HUES6 (cell line): ENCODE results near the gene UNC13A.

Source experiments
- H3K27ac ChIP-seq: 2 replicates; pipeline ENCODE4 v1.7.0; 2013; ENCODE audit warnings: low read depth, mild to moderate bottlenecking, low read length, inconsistent platforms
- H3K27me3 ChIP-seq: 2 replicates; pipeline ENCODE4 v1.6.1; 2013; ENCODE audit warnings: low read length; ENCODE audit not compliant: control insufficient read depth, insufficient read depth
- H3K36me3 ChIP-seq: 2 replicates; pipeline ENCODE4 v1.6.1; 2013; ENCODE audit warnings: low read length; ENCODE audit not compliant: control insufficient read depth, insufficient read depth
- H3K4me1 ChIP-seq: 2 replicates; pipeline ENCODE4 v1.6.1; 2013; ENCODE audit warnings: low read length; ENCODE audit not compliant: control insufficient read depth, insufficient read depth
- H3K4me3 ChIP-seq: 2 replicates; pipeline ENCODE4 v1.5.1; 2013; ENCODE audit warnings: low read depth, low read length
- H3K9ac ChIP-seq: one replicate; pipeline ENCODE4 v1.6.1; 2013; ENCODE audit warnings: mild to moderate bottlenecking, low read length
- H3K9me3 ChIP-seq: 2 replicates; pipeline ENCODE4 v1.6.1; 2013; ENCODE audit warnings: low read depth, low read length; ENCODE audit not compliant: control insufficient read depth, insufficient read depth

The UNC13A gene

DNA sequence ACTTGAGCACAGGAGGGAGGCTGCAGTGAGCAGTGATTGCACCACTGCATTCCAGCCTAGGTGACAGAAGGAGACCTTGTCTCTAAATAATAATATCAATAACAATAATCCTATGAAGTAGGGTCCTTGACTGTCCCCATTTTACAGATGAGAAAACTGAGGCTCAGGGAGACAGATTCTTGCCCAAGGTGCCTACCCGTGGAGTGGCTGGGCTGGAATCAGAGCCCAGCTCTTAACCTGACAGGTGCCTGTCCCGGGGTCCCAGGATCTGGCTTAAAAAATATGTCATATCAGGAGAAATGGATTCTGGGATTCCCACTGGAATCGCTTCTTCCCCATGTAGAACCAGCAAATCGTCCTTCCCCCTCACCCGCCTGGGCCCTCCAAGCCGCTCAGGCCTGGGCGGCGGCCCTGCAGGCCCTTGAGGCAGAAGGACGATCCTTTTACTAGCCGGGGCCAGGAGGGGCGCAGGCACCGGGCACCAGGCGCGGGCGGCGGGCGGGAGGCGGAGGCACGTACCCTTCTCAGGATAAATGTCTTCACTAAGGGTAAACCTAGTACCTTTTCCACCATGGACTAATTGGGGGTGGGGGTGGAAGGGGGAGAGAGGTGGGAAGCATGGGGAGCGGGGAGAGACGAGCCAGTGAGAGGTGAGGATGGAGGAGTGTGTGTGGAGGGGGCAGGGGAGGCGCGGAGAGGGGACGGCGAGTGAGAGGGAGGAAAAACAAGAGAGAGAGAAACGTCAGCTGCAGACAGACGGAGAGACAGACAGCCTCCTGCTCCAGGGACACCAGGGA, 72.1 kb downstream of the UNC13A start:
- no peaks in the 10 kb centered on the region for H3K27me3 ChIP-seq
- no peak overlapping the region for H3K27ac ChIP-seq
- peak overlapping the region; percentile 58 for H3K4me3 ChIP-seq
- H3K9ac ChIP-seq = peak overlapping the region; percentile 29
- H3K36me3 ChIP-seq = peaks cover 4% of the 10 kb centered on the region; the same call in 1 of the 2 replicates
- no peaks in the 10 kb centered on the region for H3K4me1 ChIP-seq
- no peaks in the 10 kb centered on the region for H3K9me3 ChIP-seq

DNA sequence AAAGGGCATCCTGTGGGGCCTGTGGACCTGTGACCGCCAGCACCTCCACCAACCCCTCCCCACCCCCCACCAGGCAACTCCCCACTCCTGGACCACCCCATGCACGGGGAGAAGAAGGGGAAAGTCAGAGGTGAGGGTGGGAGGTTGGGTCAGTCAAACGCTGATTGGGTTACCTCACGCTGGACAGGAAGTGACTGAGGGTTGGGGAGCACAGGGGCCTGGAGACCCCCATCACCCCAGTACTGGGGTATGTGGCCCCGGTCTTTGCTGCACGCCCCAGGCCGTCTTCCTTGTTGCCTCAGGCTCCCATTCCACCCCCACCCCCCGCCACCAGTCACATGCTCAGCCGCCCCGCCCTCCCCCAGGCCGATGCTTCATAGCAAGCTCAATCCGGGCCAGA, 73.7 kb downstream of the UNC13A start:
- H3K27ac ChIP-seq = no peak overlapping the region
- H3K4me3 ChIP-seq = no peak overlapping the region
- H3K36me3 ChIP-seq = peaks cover 7% of the 10 kb centered on the region; the same call in 1 of the 2 replicates
- H3K4me1 ChIP-seq = no peaks in the 10 kb centered on the region
- H3K9me3 ChIP-seq = no peaks in the 10 kb centered on the region
- H3K27me3 ChIP-seq = no peaks in the 10 kb centered on the region
- H3K9ac ChIP-seq = no peak overlapping the region

DNA sequence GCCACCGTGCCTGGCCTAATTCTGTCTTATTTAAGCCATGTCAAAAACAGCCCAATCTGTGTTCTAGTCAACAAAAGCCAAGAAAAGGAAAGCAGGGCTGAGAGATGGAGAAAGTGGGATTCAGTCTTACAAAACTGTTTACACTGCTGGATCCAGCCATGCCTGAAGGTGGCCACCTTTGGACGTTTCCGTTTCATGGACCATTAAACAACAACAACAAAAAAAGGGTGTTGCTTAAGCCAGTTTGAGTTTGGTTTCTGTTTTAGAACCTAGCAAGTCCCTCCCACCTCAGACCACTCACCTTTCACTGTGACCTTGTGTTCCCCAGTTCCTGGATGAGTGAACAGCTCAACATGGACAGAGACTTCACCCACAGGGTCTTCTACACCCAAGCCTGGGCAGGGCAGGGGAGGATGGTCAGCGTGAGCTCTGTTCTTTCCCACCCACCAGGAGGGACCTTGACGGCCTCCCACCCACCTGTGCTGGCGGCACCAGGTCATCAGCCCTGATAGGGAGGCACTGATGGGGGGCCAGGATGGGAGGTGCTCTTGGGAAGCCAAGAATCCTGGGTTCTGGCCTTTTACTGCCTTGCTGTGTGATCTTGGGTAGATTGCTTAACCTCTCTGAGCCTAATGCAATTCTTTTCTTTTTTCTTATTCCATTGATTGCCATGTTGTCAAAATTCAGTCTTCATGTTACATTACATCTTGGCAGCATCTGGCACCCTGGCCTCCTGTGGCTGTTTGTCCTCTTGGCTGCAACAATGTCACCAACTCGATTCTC, 76.5 kb downstream of the UNC13A start:
- Histone ChIP-seq H3K27me3 (no peaks in the 10 kb centered on the region), H3K27ac (no peak overlapping the region), H3K9ac (no peak overlapping the region)

DNA sequence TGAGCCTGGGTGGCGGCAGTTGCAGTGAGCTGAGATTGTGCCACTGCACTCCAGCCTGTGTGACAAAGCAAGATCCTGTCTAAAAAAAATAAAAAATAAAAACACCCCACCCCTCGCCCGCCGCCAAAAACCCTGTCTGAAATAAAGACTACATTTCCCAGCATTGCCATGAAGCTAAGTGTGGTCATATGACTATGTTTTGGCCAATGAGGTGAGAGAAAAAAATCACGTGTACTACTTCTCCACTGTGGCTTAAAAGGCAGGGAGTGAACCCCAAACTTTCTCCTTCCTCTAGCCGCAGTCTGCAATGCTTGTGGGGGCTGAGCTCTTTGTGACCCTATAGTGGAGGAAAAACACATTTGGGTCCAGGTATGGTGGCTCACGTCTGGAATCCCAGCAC, 77.8 kb downstream of the UNC13A start:
- peaks cover 9% of the 10 kb centered on the region; the same call in 1 of the 2 replicates for H3K36me3 ChIP-seq
- no peaks in the 10 kb centered on the region for H3K4me1 ChIP-seq

More for the DNA sequence above, 76.5 kb downstream of the UNC13A start:
- Histone ChIP-seq H3K4me3 (no peak overlapping the region), H3K4me1 (no peaks in the 10 kb centered on the region), H3K36me3 (peaks cover 9% of the 10 kb centered on the region; the same call in 1 of the 2 replicates), H3K9me3 (no peaks in the 10 kb centered on the region)

DNA sequence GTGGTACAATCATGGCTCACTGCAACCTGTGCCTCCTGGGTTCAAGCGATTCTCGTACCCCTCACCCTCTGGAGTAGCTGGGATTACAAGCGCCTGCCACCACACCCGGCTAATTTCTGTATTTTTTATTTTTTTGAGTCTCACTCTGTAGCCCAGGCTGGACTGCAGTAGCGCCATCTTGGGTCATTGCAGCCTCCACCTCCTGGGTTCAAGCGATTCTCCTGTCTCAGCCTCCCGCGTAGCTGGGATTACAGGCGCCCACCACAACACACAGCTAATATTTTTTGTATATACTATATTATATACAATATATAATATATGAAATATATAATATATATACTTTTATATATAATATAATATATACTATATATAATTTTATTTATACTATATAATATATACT, 80.2 kb downstream of the UNC13A start:
- H3K36me3 ChIP-seq = peaks cover 9% of the 10 kb centered on the region; the same call in 1 of the 2 replicates
- H3K4me3 ChIP-seq = no peak overlapping the region
- H3K9me3 ChIP-seq = no peaks in the 10 kb centered on the region
- no peaks in the 10 kb centered on the region for H3K4me1 ChIP-seq
- H3K27ac ChIP-seq = no peak overlapping the region
- H3K27me3 ChIP-seq = no peaks in the 10 kb centered on the region
- no peak overlapping the region for H3K9ac ChIP-seq

More for the DNA sequence above, 77.8 kb downstream of the UNC13A start:
- Histone ChIP-seq H3K4me3 (no peak overlapping the region), H3K27me3 (no peaks in the 10 kb centered on the region), H3K9me3 (no peaks in the 10 kb centered on the region), H3K9ac (no peak overlapping the region), H3K27ac (no peak overlapping the region)

DNA sequence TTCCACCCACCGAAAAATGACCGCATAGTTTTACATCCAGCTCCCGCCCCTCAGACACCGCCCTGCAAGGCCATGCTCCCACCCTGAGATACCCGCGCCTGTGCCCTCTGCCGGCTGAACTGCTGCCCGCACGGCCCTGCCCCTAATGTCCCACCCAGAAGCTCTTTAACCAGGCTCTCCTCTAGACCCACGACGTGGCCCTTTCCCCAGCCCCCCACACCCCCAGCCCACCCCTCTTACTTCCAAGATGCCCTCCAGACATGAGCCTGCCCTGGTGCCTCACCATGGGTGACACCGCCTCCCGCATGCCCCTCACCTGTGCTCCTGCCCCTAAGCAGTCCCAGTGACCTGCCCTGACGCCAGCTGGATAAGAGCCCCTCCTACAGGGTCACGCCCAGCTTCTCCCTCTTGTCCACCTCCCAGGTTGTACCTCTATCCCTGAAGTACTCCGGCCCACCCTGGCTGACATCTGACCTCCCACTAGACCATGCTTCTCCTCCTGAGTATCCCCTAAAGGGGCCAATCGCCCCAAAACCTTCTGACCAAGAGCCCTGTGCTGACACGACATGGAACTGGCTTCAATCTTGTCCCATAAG, 81.5 kb downstream of the UNC13A start:
- Histone ChIP-seq H3K36me3 (peaks cover 9% of the 10 kb centered on the region; the same call in 1 of the 2 replicates), H3K27me3 (no peaks in the 10 kb centered on the region), H3K4me3 (peak overlapping the region; percentile 71), H3K9me3 (no peaks in the 10 kb centered on the region), H3K27ac (no peak overlapping the region), H3K4me1 (peaks cover 8% of the 10 kb centered on the region), H3K9ac (no peak overlapping the region)

DNA sequence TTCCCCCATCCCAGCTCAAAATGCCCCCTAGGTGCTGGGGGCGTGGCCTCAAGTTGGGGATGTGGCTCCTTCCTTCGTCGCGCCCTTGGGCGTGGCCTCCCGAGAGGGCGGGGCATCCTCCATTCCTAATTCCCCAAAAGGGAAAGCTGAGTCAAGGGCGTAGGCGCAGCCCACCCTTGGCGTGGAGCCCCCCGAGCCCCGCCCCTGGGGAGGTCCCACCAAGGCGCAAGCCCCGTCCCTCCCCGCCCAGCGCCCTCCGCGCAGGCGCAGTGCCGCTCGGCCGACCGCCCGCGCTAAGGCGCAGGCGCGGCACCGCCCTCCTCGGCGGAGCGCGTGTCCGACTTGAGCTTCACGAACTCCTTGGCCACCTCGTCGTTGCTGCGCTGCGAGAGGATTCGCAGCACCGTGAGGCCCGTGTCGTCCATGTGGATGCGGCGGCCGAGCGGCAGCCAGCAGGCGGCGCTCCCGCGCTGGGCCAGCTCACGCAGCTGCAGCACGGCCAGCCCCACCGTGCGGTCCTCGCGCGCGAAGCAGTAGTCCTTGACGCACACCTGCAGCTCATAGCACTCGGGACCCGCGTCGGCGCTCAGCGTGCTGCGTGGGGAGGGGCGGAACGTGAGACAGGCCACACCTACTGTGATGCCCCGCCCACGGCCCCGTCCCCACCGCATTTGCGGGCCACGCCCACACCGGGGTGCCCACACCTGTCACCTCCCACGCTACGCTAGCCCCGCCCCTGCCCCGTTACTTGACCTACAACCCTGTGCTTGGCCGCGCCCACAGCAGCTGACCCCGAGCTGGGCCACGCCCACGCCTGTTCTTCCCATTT, 82.2 kb downstream of the UNC13A start:
- Histone ChIP-seq H3K4me1 (peaks cover 12% of the 10 kb centered on the region), H3K27ac (peak overlapping the region; percentile 84), H3K9me3 (no peaks in the 10 kb centered on the region), H3K27me3 (no peaks in the 10 kb centered on the region), H3K9ac (peak overlapping the region; percentile 82), H3K4me3 (peak overlapping the region; percentile 71), H3K36me3 (peaks cover 6% of the 10 kb centered on the region; the same call in 1 of the 2 replicates)

DNA sequence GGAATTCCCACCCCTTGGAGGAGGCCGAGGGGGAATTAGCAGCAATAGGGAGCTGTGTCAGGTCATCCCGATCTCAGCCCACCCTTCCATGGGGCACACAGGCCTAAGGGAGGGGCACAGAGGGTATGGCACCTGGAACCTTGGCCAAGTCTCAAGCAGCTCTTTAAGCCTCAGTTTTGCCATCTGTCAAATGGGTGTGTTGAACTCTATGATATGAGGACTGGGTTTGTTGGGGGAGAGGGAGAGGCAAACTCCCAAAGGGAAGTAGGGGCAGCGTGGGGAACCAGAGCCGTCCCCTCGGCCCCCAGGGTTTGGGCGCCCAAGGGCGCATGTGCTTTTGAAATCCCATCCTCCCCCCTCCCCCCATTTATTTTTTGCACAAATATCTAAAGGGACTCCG, 83.0 kb downstream of the UNC13A start:
- peaks cover 12% of the 10 kb centered on the region for H3K4me1 ChIP-seq
- no peak overlapping the region for H3K27ac ChIP-seq
- H3K27me3 ChIP-seq = no peaks in the 10 kb centered on the region
- H3K4me3 ChIP-seq = no peak overlapping the region
- H3K9me3 ChIP-seq = no peaks in the 10 kb centered on the region
- H3K36me3 ChIP-seq = peaks cover 6% of the 10 kb centered on the region; the same call in 1 of the 2 replicates
- H3K9ac ChIP-seq = no peak overlapping the region

DNA sequence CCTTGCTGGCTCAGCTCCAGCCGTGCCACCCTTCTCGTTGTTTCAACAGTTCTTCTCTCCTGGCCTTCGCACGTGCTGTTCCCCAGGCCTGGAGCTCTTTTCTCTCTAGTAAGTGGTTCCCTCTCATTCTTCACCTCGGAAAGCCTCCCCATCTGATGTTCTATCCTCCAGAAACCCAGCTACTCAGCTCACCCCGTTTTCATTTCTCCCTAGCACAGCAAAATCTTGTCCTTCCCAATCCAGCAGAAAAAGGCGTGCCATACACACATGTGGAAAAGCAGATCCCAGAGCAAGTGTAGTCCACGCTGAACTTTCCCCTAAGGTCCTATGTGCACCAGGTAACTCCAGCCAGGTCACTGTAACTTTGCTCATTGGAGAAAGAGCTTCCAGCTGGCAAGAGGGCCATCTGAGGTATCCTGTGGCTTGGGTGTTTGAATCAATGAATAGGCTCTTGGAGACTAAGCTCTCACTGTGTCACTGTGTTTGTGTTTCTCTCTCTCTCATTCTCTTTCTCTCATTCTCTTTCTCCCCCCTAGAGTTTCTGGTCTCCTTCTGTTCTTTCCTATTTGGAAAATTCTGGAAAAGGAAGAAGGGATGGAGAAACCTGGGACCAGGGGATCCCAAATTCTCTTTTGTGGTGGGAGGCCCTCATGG, 83.7 kb downstream of the UNC13A start:
- Histone ChIP-seq H3K4me3 (no peak overlapping the region), H3K9ac (no peak overlapping the region)

More for the DNA sequence above, 83.7 kb downstream of the UNC13A start:
- Histone ChIP-seq H3K9me3 (no peaks in the 10 kb centered on the region), H3K4me1 (peaks cover 12% of the 10 kb centered on the region), H3K27ac (no peak overlapping the region), H3K27me3 (no peaks in the 10 kb centered on the region), H3K36me3 (peaks cover 3% of the 10 kb centered on the region; the same call in 1 of the 2 replicates)
